Gastroesophageal sphincter (tissue), 3 donors: ENCODE results near the gene REC114.

Experiments
- EP300 ChIP-seq: sonication (generic); formaldehyde crosslinking; IDR thresholded peaks from one replicate; pipeline ENCODE4 v1.6.1; 2017; ENCODE audit warnings: antibody characterized with exemption, mild to moderate bottlenecking
- POLR2A ChIP-seq, 2 donors: fragments of 450-650 bp; IDR thresholded peaks; one replicate each; pipeline ENCODE4 v1.6.1; 2017; ENCODE audit warnings: antibody characterized with exemption in 2 of 2, mild to moderate bottlenecking in 2 of 2, moderate library complexity in 1 of 2
- POLR2AphosphoS5 ChIP-seq: sonication (generic); formaldehyde crosslinking; IDR thresholded peaks from one replicate; pipeline ENCODE4 v1.6.1; 2017; ENCODE audit warnings: antibody characterized with exemption
- TF ChIP-seq, protein P1 (sequence below), 4 experiments: fragments of 200-600 bp in 2 of 4; fragments of 450-650 bp in 2 of 4; sonication (generic) in 1 of 4; IDR thresholded peaks; one replicate each; pipeline ENCODE4 v1.5.1; 2017 to 2019; ENCODE audit warnings: antibody characterized with exemption in 4 of 4, mild to moderate bottlenecking in 2 of 4, moderate library complexity in 2 of 4

DNA sequence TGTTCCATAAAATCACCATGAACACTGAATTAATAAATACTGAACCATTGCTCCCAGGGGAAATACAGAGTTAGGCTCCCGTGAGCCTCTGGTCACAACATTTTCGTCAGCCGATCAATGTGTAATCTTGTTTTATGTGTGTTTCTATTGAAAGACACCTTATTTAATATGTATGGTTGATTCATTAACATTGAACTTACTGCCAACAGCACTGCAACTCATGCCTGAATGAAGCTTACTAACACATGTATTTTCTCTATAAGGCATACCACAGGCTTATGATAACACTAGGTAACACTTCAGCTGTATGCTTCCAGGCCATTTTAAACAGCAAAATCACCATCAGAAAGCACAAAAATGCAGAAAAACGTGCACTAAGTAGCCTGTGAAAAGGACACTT is 9.1 kb upstream of the REC114 start:
- TF ChIP-seq, protein P1, sequence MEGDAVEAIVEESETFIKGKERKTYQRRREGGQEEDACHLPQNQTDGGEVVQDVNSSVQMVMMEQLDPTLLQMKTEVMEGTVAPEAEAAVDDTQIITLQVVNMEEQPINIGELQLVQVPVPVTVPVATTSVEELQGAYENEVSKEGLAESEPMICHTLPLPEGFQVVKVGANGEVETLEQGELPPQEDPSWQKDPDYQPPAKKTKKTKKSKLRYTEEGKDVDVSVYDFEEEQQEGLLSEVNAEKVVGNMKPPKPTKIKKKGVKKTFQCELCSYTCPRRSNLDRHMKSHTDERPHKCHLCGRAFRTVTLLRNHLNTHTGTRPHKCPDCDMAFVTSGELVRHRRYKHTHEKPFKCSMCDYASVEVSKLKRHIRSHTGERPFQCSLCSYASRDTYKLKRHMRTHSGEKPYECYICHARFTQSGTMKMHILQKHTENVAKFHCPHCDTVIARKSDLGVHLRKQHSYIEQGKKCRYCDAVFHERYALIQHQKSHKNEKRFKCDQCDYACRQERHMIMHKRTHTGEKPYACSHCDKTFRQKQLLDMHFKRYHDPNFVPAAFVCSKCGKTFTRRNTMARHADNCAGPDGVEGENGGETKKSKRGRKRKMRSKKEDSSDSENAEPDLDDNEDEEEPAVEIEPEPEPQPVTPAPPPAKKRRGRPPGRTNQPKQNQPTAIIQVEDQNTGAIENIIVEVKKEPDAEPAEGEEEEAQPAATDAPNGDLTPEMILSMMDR (IDR thresholded peaks at IDR 0.05): no peak
- TF ChIP-seq POLR2AphosphoS5: no peak
- TF ChIP-seq EP300: no peak
- TF ChIP-seq POLR2A (IDR thresholded peaks at IDR 0.05): no peak
